ENCODE data around the gene VSTM2L.

DNA sequence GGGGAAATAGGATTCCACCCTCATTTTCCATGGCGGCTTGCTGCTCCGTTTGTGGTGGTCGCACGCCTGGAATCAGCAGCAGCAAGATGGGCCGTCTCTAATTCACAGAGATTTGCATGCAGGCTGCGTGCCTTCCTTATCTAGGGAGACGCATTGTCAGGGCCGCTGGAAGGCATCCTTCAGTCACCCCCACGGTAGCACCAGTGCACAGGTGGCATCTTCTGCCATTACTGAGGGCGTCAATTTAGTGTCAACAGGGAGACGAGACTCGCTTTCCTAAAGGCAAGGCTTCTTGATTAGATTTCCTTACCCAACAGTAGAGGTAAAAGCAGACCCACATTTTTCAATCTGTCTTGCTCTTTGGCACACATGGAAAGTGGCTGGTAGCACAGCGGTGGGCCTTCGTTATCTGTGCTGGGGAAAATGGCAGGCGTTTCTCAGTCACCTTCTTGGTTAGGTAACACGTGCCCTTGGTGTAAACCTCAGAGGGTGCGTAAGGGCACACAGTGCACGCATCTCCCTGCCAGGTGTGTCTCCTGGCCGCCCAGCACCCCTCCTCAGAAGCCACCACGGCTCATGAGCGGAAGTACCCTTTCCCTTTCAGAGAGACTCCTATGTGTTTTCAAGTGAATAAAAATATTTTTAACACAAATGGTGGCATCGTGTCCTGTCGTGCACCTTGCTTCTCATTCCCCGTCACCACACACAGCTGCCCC, 27.3 kb upstream of the VSTM2L start:
- no peak for TF ChIP-seq EGR1 (IDR thresholded peaks at IDR 0.05)
- no peak for TF ChIP-seq EP300 (IDR thresholded peaks at IDR 0.05; ENCODE audit: borderline replicate concordance)
- TF ChIP-seq CREB1 (IDR thresholded peaks at IDR 0.05; ENCODE audit: low read depth) = no peak
- TF ChIP-seq, protein P1, sequence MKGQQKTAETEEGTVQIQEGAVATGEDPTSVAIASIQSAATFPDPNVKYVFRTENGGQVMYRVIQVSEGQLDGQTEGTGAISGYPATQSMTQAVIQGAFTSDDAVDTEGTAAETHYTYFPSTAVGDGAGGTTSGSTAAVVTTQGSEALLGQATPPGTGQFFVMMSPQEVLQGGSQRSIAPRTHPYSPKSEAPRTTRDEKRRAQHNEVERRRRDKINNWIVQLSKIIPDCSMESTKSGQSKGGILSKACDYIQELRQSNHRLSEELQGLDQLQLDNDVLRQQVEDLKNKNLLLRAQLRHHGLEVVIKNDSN (IDR thresholded peaks at IDR 0.05) = no peak
- TF ChIP-seq, protein P2, sequence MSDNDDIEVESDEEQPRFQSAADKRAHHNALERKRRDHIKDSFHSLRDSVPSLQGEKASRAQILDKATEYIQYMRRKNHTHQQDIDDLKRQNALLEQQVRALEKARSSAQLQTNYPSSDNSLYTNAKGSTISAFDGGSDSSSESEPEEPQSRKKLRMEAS (IDR thresholded peaks at IDR 0.05) = no peak
- TF ChIP-seq NFIC (IDR thresholded peaks at IDR 0.05) = no peak
- TF ChIP-seq TAF1 (IDR thresholded peaks at IDR 0.05; ENCODE audit: low read depth) = no peak
- TF ChIP-seq, protein P3, sequence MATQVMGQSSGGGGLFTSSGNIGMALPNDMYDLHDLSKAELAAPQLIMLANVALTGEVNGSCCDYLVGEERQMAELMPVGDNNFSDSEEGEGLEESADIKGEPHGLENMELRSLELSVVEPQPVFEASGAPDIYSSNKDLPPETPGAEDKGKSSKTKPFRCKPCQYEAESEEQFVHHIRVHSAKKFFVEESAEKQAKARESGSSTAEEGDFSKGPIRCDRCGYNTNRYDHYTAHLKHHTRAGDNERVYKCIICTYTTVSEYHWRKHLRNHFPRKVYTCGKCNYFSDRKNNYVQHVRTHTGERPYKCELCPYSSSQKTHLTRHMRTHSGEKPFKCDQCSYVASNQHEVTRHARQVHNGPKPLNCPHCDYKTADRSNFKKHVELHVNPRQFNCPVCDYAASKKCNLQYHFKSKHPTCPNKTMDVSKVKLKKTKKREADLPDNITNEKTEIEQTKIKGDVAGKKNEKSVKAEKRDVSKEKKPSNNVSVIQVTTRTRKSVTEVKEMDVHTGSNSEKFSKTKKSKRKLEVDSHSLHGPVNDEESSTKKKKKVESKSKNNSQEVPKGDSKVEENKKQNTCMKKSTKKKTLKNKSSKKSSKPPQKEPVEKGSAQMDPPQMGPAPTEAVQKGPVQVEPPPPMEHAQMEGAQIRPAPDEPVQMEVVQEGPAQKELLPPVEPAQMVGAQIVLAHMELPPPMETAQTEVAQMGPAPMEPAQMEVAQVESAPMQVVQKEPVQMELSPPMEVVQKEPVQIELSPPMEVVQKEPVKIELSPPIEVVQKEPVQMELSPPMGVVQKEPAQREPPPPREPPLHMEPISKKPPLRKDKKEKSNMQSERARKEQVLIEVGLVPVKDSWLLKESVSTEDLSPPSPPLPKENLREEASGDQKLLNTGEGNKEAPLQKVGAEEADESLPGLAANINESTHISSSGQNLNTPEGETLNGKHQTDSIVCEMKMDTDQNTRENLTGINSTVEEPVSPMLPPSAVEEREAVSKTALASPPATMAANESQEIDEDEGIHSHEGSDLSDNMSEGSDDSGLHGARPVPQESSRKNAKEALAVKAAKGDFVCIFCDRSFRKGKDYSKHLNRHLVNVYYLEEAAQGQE (IDR thresholded peaks at IDR 0.05; ENCODE audit: low read depth) = no peak
- TF ChIP-seq RAD21 (IDR thresholded peaks at IDR 0.05; ENCODE audit: low read depth) = no peak
- TF ChIP-seq FOXM1 (IDR thresholded peaks at IDR 0.05; ENCODE audit: borderline replicate concordance, low read depth) = no peak

All from Ishikawa (cell line).